Stimulated activated CD8-positive, alpha-beta memory T cell treated with anti-CD3 and anti-CD28 coated beads, Interleukin-15, amount 100 ng/mL, for 24 hours (primary cell): Measurements from ENCODE around the gene NIM1K.
"Not testable (repeated sequence)": the region's sequence is repeated elsewhere in the genome, so short reads cannot be mapped to it uniquely, and the experiment has no call there.

ENCODE experiments used
- DNase-seq: peaks from one replicate; pipeline ENCODE4 v3.0.0-alpha.2; 2020; ENCODE audit warnings: low read depth

Gene NIM1K

GRCh38 chr5:43314724-43315123 is 122.7 kb downstream of the NIM1K start:
- no peak for DNase-seq

GRCh38 chr5:43315263-43315662 is 123.2 kb downstream of the NIM1K start:
- no peak for DNase-seq

- DNase-seq = no peak
These were observed 123.7 kb downstream of the NIM1K start for GRCh38 chr5:43315682-43316081.

GRCh38 chr5:43316421-43316820 is 124.4 kb downstream of the NIM1K start:
- DNase-seq = no peak

- DNase-seq = no peak
These were observed 128.8 kb downstream of the NIM1K start for GRCh38 chr5:43320846-43321245.

- DNase-seq = not testable (repeated sequence)
These were observed 131.5 kb downstream of the NIM1K start for GRCh38 chr5:43323488-43323887.

GRCh38 chr5:43325624-43326023 is 133.6 kb downstream of the NIM1K start:
- not testable (repeated sequence) for DNase-seq
